HG02610 (cell line): ENCODE data around the gene CDH23.

ENCODE experiments used
- ATAC-seq: cut with Tn5 transposase; IDR thresholded peaks from one replicate; pipeline ENCODE4 v1.9.1; 2021; ENCODE audit warnings: mild to moderate bottlenecking, moderate library complexity; ENCODE audit not compliant: unreplicated experiment

The CDH23 gene

GRCh38 chr10:71531485-71532446 lies 135.0 kb downstream of the CDH23 start:
- ATAC-seq, result peak; percentile 47

- ATAC-seq, result no peak
Observed at GRCh38 chr10:71532878-71533277, 136.2 kb downstream of the CDH23 start.

DNA sequence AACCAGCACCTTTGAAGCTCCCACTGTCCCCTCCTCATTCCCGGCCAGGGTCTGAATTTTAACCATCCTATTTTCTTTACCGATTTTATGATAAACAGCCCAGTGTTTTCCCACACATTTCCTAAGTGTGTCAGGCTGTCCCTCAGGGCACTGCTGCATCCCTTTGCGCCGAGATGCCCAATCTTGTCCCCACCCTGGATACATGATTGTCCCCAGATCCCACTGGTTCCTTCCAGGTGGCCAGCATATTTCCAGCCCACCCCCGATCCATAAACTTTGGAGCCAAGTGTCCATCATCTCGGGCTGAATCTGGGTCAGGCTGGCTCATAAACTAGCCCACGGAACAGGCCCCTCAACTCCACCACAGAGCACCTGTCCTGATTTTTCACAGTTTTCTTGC lies 137.2 kb downstream of the CDH23 start:
- ATAC-seq, result no peak

- ATAC-seq, result no peak
Observed at GRCh38 chr10:71534568-71535194, 138.0 kb downstream of the CDH23 start.

GRCh38 chr10:71536332-71536731 lies 139.6 kb downstream of the CDH23 start:
- ATAC-seq, result no peak

GRCh38 chr10:71537125-71537524 lies 140.4 kb downstream of the CDH23 start:
- no peak for ATAC-seq

- ATAC-seq, result no peak
Observed at GRCh38 chr10:71537681-71538080, 141.0 kb downstream of the CDH23 start.

- ATAC-seq, result no peak
Observed at GRCh38 chr10:71538608-71539260, 142.0 kb downstream of the CDH23 start.

DNA sequence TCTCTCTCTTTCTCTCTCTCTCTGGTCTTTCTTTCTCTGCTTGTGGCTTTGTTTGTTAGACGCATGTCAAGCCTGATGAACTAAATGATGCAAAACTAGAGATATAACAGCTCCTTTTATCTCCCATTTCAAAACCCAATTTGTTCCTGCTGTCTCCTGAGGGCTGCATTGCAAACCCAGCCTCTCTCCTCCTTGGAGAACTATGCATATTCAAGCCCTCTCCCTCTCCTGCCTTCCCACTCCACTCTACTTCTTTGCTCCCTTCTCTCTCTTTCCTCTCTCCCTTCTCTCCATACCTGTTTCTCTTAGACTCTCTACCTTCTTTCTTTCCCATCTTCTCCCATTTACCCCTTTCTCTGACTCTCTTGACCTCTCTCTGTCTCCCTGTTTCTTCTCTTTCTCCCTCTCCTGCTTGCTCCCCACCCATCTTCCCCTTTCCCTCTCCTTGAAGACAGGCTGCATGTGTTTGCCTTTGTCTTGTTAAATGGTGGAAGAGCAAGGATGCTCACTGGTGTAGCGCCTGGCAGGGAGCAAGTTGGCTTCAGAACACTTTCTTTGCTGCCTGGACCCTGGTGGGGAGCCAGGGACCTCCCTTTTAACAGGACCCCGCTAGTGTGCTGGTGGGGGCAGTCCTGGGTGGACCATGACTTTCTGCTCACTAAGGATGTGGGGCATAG lies 142.9 kb downstream of the CDH23 start:
- ATAC-seq, result no peak

- ATAC-seq, result no peak
Observed at GRCh38 chr10:71542478-71542877, 145.8 kb downstream of the CDH23 start.

GRCh38 chr10:71543608-71544170 lies 147.0 kb downstream of the CDH23 start:
- no peak for ATAC-seq

DNA sequence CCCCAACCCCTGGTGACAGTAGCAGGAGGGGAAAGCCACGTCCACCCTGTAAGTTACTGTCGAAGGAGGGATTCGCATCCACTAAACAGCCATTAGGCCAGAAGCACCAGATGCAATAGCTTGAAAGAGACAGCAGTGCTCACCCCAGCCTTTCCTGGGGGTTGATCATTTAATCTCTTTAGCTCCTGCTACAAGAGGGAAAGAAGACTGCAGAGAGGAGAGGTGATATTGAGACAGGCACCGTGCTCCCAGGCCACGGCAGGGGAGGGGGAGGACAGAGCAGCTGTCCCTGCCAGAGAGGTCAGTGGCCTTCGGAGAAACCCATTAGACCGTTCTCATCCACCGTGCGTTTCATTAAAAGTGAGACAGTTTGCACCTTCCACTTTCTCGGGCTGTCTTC lies 148.3 kb downstream of the CDH23 start:
- ATAC-seq, result no peak

- no peak for ATAC-seq
Observed at GRCh38 chr10:71546220-71546619, 149.5 kb downstream of the CDH23 start.

DNA sequence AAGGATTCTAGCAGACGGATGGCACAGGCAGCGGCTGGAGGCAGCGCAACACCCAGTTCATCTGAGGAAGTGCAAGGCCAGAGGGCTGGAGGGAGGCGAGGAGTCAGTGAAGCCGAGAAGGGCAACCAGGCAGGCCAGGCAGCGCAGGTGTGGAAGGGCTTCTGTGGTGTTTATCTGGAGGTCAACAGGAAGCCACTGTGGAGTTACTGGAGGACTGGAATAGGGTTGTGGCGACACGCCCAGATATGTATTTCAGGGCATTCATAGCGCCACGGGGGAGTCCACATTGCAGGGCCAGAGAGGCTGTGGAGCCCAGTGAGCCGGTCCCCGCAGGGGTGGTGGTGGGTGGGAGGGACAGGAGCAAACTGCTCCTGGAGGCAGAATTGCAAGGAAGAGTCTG lies 150.6 kb downstream of the CDH23 start:
- ATAC-seq, result no peak

DNA sequence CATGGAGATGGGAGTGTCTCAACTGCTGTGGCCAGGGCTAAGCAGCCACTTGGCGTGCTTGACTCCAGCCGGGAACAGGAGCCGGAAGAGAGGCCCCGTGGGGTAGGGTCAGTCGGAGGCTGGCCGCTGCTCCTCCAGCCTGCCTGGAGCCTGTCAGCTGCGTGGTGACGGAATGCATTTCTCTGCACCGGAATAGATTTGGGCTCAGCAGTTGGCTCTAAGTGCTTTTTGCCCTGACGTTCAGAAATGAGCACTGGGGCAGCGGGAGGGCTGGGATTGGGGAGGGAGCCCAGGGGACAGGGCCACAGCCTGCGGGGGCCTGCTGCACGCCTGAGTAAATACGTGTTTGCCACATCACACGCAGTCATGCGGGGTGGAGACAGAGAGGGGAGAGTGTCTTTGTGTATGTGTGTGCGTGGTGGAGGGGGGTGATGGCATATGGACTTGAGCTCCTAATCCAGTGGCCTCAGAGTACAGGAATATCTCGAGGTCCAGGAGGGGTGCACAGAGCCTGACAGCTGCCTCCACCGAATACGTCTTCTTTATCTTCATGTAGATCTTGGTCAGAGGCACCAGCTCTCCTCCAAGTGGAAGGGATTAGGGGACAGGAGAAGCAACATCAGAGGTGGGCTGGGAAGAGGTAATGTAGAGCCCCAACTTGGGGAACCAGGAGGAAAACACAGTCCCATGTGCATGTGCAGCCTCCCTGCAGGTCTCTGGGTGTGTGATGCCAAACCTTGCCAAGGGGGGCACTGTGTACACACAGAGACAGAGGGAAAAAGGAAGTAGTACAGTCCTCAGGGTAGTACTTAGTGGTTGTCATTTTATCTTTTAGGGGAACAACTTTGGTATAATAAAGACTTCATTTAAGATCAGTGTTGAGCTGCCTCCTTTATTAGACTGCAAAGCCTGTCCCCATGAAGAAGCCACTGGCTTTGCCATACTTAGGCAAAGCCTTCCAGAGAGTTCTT lies 151.4 kb downstream of the CDH23 start:
- no peak for ATAC-seq

DNA sequence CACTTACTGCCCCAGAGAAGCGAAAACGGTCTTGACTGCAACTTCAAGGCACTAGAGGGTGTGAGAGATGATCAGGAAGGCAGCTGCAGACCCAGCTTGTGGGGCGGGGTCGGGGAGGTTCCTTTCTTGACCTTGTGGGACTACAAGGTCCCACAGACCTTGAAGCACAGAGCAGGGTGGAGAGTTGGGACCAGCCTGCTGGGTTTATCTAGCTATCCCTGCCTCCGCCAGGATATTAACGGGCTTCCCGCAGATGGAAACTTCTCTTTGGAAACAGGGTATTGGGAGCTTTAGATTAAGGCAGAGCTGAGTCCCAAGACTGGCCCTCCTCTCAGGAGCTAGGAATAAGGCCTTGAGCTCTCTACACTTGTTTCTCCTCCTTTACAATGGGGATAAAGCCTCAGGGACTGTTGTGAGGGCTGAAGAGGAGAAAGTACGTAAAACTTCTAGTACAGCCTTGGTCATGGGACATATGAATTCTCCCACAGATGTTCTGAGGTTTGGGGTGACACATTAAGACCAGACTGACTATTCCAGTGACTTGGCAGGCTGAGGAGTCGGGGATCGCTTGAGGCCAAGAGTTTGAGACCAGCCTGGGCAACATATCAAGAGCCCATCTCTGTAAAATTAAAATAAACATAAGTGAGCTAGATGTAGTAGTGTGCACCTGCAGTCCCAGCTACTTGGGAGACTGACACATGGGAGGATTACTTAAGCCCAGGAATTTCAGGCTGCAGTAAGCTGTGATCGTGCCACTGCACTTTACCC lies 153.2 kb downstream of the CDH23 start:
- no peak for ATAC-seq

- no peak for ATAC-seq
Observed at GRCh38 chr10:71550628-71551027, 153.9 kb downstream of the CDH23 start.

GRCh38 chr10:71551970-71552369 lies 155.2 kb downstream of the CDH23 start:
- ATAC-seq, result no peak

DNA sequence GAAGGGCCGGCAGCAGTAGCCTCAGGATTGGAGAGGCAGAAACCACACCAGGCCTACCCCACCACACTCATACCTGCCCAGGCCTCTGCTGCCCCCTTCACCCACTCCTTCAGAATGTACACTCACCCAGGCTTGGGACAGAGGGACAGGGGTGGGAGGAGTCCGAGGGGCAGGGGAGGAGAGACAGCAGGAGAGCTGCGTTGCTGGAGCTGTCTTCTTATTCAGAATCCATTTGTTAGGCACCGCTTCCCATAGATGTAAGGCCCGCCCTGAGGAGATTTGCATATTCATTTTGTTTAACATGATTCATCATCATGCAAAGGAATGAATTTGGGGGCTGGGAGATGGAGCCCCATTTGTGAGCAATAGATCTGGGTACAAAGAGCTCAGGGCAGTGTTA lies 156.7 kb downstream of the CDH23 start:
- no peak for ATAC-seq
